Mucosa of descending colon (tissue), 3 donors: ENCODE results near the gene DNAJC17. TPM values are rescaled to one million over a fixed set of nuclear protein-coding genes. Genes with fewer than 3 reads are reported as not detected.

Source experiments
- ATAC-seq: fragments of 200-7000 bp; cut with Tn5 transposase; one replicate; pipeline ENCODE4 v1.9.1; 2020; ENCODE audit warnings: mild to moderate bottlenecking, moderate library complexity
- DNase-seq, 3 donors: peaks; one replicate each; pipeline ENCODE4 v3.0.0-alpha.2; 2020
- H3K36me3 ChIP-seq: fragments of 200-600 bp; one replicate; pipeline ENCODE4 v1.8.0; 2021; ENCODE audit warnings: low read depth, mild to moderate bottlenecking
- H3K4me1 ChIP-seq: fragments of 200-600 bp; one replicate; pipeline ENCODE4 v1.8.0; 2021; ENCODE audit warnings: low read depth, mild to moderate bottlenecking
- H3K4me3 ChIP-seq: fragments of 200-600 bp; one replicate; pipeline ENCODE4 v1.8.0; 2021; ENCODE audit warnings: mild to moderate bottlenecking
- H3K9me3 ChIP-seq: fragments of 200-600 bp; one replicate; pipeline ENCODE4 v1.8.0; 2021; ENCODE audit warnings: mild to moderate bottlenecking
- CTCF ChIP-seq: fragments of 200-600 bp; IDR thresholded peaks from one replicate; pipeline ENCODE4 v1.8.0; 2022; ENCODE audit warnings: antibody characterized with exemption, mild to moderate bottlenecking
- intact Hi-C, 2 donors: fragments of 100-400 bp; cut with DNase I in 1 of 2; cut with micrococcal nuclease in 1 of 2; formaldehyde crosslinking; loops; one replicate each; pipeline versions ENCODE4 v1.11.0 to v1.11.1; 2022; cut with DNase I, micrococcal nuclease
- total RNA-seq, 3 donors: library from RNA; stranded (reverse); fragmentation: NEBNext Ultra II Directional in 2 of 3; extraction: Animal tissue kit (Norgen Biotek cat#: 25700) in 2 of 3; gene quantifications; one replicate each; pipeline versions ENCODE4 v1.2.1 to v1.2.4, GENCODE V29; 2021 to 2023
- donor health status: DM: no; HTN: no; CAD: no; lungs with moderate emphysema.
- donor health status: DM: no; HTN: no; CAD: no.
- donor health status: DM: no; HTN: yes; CAD: no.

The DNAJC17 gene
- total RNA-seq, 3 donors from 2014 or later, result 29.6 to 47.6 (median 36.5) TPM

- ATAC-seq (no peak), DNase-seq (peak in 1 of 3 donors; percentile 45)
- intact Hi-C loops, result no loop called here
- Histone ChIP-seq H3K4me3 (no peak overlapping the region), H3K36me3 (no peaks in the 10 kb centered on the region), H3K9me3 (no peaks in the 10 kb centered on the region), H3K4me1 (peaks cover 54% of the 10 kb centered on the region)
- no peak for TF ChIP-seq CTCF
These were observed 39.3 kb downstream of the DNAJC17 start for GRCh38 chr15:40767838-40768500.

GRCh38 chr15:40766906-40767837, 40.1 kb downstream of the DNAJC17 start:
- no peak for ATAC-seq
- TF ChIP-seq CTCF, result no peak
- Histone ChIP-seq H3K4me3 (no peak overlapping the region), H3K36me3 (no peaks in the 10 kb centered on the region), H3K9me3 (no peaks in the 10 kb centered on the region), H3K4me1 (peaks cover 58% of the 10 kb centered on the region)
- no peak for DNase-seq
- intact Hi-C loops, result no loop called here

- ATAC-seq (no peak), DNase-seq (no peak)
- H3K4me3 ChIP-seq, result no peak overlapping the region
- intact Hi-C loops, result no loop called here
- no peaks in the 10 kb centered on the region for H3K9me3 ChIP-seq
- no peaks in the 10 kb centered on the region for H3K36me3 ChIP-seq
- no peak for TF ChIP-seq CTCF
- H3K4me1 ChIP-seq, result peaks cover 58% of the 10 kb centered on the region
These were observed 41.0 kb downstream of the DNAJC17 start for GRCh38 chr15:40766194-40766815.

GRCh38 chr15:40764629-40765103, 42.6 kb downstream of the DNAJC17 start:
- DNase-seq (no peak), ATAC-seq (no peak)
- TF ChIP-seq CTCF, result no peak
- Histone ChIP-seq H3K9me3 (no peaks in the 10 kb centered on the region), H3K4me1 (peaks cover 46% of the 10 kb centered on the region), H3K36me3 (no peaks in the 10 kb centered on the region), H3K4me3 (peak overlapping the region; percentile 12)
- intact Hi-C loops, result no loop called here

GRCh38 chr15:40763801-40764628, 43.3 kb downstream of the DNAJC17 start, which contains the start of gene GCHFR:
Gene GCHFR (plus strand): TSS chr15:40764068. CDS start chr15:40764181, 113 bp downstream.
- H3K4me1 ChIP-seq, result peaks cover 39% of the 10 kb centered on the region
- intact Hi-C loops, result no loop called here
- no peaks in the 10 kb centered on the region for H3K9me3 ChIP-seq
- H3K4me3 ChIP-seq, result peak within 1 kb of the TSS; percentile 12
- ATAC-seq (peak; percentile 79), DNase-seq (peak; percentile 85 to 91 (median 91))
- TF ChIP-seq CTCF, result no peak
- H3K36me3 ChIP-seq, result no peaks in the 10 kb centered on the region
